Neuron (in vitro differentiated cells): ENCODE results near the gene POLR3A.
"Not testable (repeated sequence)": the region's sequence is repeated elsewhere in the genome, so short reads cannot be mapped to it uniquely, and the experiment has no call there.

ENCODE experiments used
- H2AFZ ChIP-seq: one replicate; pipeline ENCODE4 v1.6.1; 2013; ENCODE audit warnings: low read depth, mild to moderate bottlenecking, inconsistent platforms, low read length, moderate library complexity
- H3K27me3 ChIP-seq: one replicate; pipeline ENCODE4 v1.6.1; 2013; ENCODE audit warnings: low read length; ENCODE audit not compliant: insufficient read depth
- H3K36me3 ChIP-seq: one replicate; pipeline ENCODE4 v1.6.1; 2013; ENCODE audit warnings: low read length; ENCODE audit not compliant: insufficient read depth
- H3K4me1 ChIP-seq: one replicate; pipeline ENCODE4 v1.6.1; 2013; ENCODE audit warnings: low read length; ENCODE audit not compliant: insufficient read depth
- H3K4me3 ChIP-seq: 2 replicates; pipeline ENCODE4 v1.5.1; 2013; ENCODE audit warnings: mild to moderate bottlenecking, low read length, moderate library complexity
- H3K9me3 ChIP-seq: one replicate; pipeline ENCODE4 v1.6.1; 2013; ENCODE audit warnings: low read length

POLR3A gene

GRCh38 chr10:78064919-78065318, 35.6 kb upstream of the POLR3A start:
- H3K4me1 ChIP-seq, H3K27me3 ChIP-seq, H2AFZ ChIP-seq, H3K9me3 ChIP-seq, H3K4me3 ChIP-seq, H3K36me3 ChIP-seq: not testable (repeated sequence)

GRCh38 chr10:78063236-78063635, 33.9 kb upstream of the POLR3A start:
- Histone ChIP-seq H3K9me3 (no peaks in the 10 kb centered on the region), H3K36me3 (no peaks in the 10 kb centered on the region), H2AFZ (no peak overlapping the region), H3K4me1 (no peaks in the 10 kb centered on the region), H3K27me3 (no peaks in the 10 kb centered on the region), H3K4me3 (no peak overlapping the region)

GRCh38 chr10:78062296-78062695, 33.0 kb upstream of the POLR3A start:
- Histone ChIP-seq H3K4me1 (no peaks in the 10 kb centered on the region), H2AFZ (no peak overlapping the region), H3K9me3 (no peaks in the 10 kb centered on the region), H3K27me3 (no peaks in the 10 kb centered on the region), H3K4me3 (no peak overlapping the region), H3K36me3 (no peaks in the 10 kb centered on the region)

GRCh38 chr10:78059906-78060702, 30.8 kb upstream of the POLR3A start:
- no peaks in the 10 kb centered on the region for H3K27me3 ChIP-seq
- no peak overlapping the region for H3K4me3 ChIP-seq
- no peaks in the 10 kb centered on the region for H3K4me1 ChIP-seq
- no peak overlapping the region for H2AFZ ChIP-seq
- H3K36me3 ChIP-seq: no peaks in the 10 kb centered on the region
- H3K9me3 ChIP-seq: no peaks in the 10 kb centered on the region

GRCh38 chr10:78058562-78058961, 29.2 kb upstream of the POLR3A start:
- Histone ChIP-seq H3K9me3 (no peaks in the 10 kb centered on the region), H3K4me3 (no peak overlapping the region), H3K27me3 (no peaks in the 10 kb centered on the region), H3K36me3 (no peaks in the 10 kb centered on the region), H3K4me1 (no peaks in the 10 kb centered on the region), H2AFZ (no peak overlapping the region)

- no peaks in the 10 kb centered on the region for H3K4me1 ChIP-seq
- H3K4me3 ChIP-seq: no peak overlapping the region
- H2AFZ ChIP-seq: no peak overlapping the region
- H3K9me3 ChIP-seq: no peaks in the 10 kb centered on the region
- H3K36me3 ChIP-seq: no peaks in the 10 kb centered on the region
- H3K27me3 ChIP-seq: no peaks in the 10 kb centered on the region
Measured at GRCh38 chr10:78053211-78053868, 24.0 kb upstream of the POLR3A start.

GRCh38 chr10:78049851-78050250, 20.5 kb upstream of the POLR3A start:
- no peak overlapping the region for H2AFZ ChIP-seq

GRCh38 chr10:78047314-78047891, 18.1 kb upstream of the POLR3A start:
- no peak overlapping the region for H3K4me3 ChIP-seq
- H3K4me1 ChIP-seq: peaks cover 7% of the 10 kb centered on the region
- no peak overlapping the region for H2AFZ ChIP-seq
- H3K9me3 ChIP-seq: no peaks in the 10 kb centered on the region
- no peaks in the 10 kb centered on the region for H3K36me3 ChIP-seq
- no peaks in the 10 kb centered on the region for H3K27me3 ChIP-seq

More at GRCh38 chr10:78049851-78050250, 20.5 kb upstream of the POLR3A start:
- Histone ChIP-seq H3K4me1 (peaks cover 7% of the 10 kb centered on the region), H3K9me3 (no peaks in the 10 kb centered on the region), H3K36me3 (no peaks in the 10 kb centered on the region), H3K4me3 (no peak overlapping the region), H3K27me3 (no peaks in the 10 kb centered on the region)

- H3K36me3 ChIP-seq: peaks cover 5% of the 10 kb centered on the region
- H2AFZ ChIP-seq: no peak overlapping the region
- H3K27me3 ChIP-seq: no peaks in the 10 kb centered on the region
- no peaks in the 10 kb centered on the region for H3K9me3 ChIP-seq
- no peak overlapping the region for H3K4me3 ChIP-seq
- peaks cover 7% of the 10 kb centered on the region for H3K4me1 ChIP-seq
Measured at GRCh38 chr10:78046711-78047269, 17.5 kb upstream of the POLR3A start.

- Histone ChIP-seq H3K9me3 (no peaks in the 10 kb centered on the region), H3K4me1 (peaks cover 7% of the 10 kb centered on the region), H3K36me3 (peaks cover 14% of the 10 kb centered on the region), H2AFZ (no peak overlapping the region), H3K27me3 (no peaks in the 10 kb centered on the region), H3K4me3 (no peak overlapping the region)
Measured at GRCh38 chr10:78045856-78046255, 16.5 kb upstream of the POLR3A start.

GRCh38 chr10:78045237-78045636, 15.9 kb upstream of the POLR3A start:
- no peaks in the 10 kb centered on the region for H3K9me3 ChIP-seq
- H3K27me3 ChIP-seq: no peaks in the 10 kb centered on the region
- H3K4me1 ChIP-seq: peaks cover 7% of the 10 kb centered on the region
- peaks cover 20% of the 10 kb centered on the region for H3K36me3 ChIP-seq
- H3K4me3 ChIP-seq: no peak overlapping the region
- no peak overlapping the region for H2AFZ ChIP-seq

- Histone ChIP-seq H3K9me3 (no peaks in the 10 kb centered on the region), H3K4me3 (no peak overlapping the region), H3K4me1 (peaks cover 7% of the 10 kb centered on the region), H3K36me3 (peaks cover 25% of the 10 kb centered on the region), H3K27me3 (no peaks in the 10 kb centered on the region), H2AFZ (no peak overlapping the region)
Measured at GRCh38 chr10:78044699-78045098, 15.4 kb upstream of the POLR3A start.

GRCh38 chr10:78044179-78044578, 14.9 kb upstream of the POLR3A start:
- peaks cover 7% of the 10 kb centered on the region for H3K4me1 ChIP-seq
- no peaks in the 10 kb centered on the region for H3K9me3 ChIP-seq
- no peaks in the 10 kb centered on the region for H3K27me3 ChIP-seq
- no peak overlapping the region for H2AFZ ChIP-seq
- H3K36me3 ChIP-seq: peaks cover 31% of the 10 kb centered on the region
- no peak overlapping the region for H3K4me3 ChIP-seq
